Stimulated activated CD4-positive, alpha-beta T cell treated with anti-CD3 and anti-CD28 coated beads, Interleukin-4, amount 100 ng/mL, for 4 hours (primary cell): ENCODE measurements around the gene TRIO.

Experiments used
- DNase-seq, 2 experiments: peaks; one replicate each; pipeline ENCODE4 v3.0.0-alpha.2; 2020

TRIO gene

DNA sequence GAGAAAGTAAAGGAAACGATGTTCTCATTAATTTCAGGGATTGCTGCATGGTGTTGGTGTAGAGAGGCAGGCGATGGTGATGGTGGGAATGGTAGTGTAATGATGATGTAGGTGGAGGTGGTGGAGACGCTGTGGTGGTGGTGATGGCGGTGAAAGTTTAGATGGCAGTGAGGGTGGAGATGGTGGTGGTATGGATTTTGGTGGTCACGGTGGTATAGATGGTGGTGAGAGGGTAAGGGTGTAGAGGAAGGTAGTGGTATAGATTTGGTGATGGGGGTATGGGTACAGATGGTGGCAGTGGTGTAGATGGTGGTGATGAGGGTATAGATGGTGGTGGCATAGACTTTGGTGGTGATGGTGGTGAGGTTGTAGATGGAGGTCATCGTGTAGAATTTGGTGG lies 259.3 kb downstream of the TRIO start:
- no peak for DNase-seq

GRCh38 chr5:14404780-14405179 lies 261.6 kb downstream of the TRIO start:
- DNase-seq: no peak

DNA sequence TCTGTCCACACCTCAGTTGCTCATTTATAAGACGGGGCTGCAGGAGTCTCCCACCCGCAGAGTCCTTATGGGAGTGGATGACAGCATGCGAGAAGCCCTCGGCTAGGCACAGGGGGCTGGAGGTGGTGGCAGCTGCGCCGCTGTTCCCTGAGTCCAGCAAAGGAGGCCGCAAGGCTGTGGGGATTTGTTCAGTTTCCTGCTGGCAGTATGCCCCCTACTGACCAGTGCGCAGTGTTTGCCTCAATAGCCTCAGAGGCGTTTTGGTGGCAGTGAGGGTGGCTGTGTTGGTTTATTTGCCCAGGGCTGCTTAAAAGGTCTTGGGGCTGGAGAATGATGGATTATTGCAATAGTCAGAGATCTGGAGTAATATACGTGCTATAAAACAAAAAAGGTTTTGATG lies 262.1 kb downstream of the TRIO start:
- no peak for DNase-seq

GRCh38 chr5:14405706-14406553 lies 262.8 kb downstream of the TRIO start:
- DNase-seq: no peak

GRCh38 chr5:14406554-14406849 lies 263.4 kb downstream of the TRIO start:
- DNase-seq: no peak

DNA sequence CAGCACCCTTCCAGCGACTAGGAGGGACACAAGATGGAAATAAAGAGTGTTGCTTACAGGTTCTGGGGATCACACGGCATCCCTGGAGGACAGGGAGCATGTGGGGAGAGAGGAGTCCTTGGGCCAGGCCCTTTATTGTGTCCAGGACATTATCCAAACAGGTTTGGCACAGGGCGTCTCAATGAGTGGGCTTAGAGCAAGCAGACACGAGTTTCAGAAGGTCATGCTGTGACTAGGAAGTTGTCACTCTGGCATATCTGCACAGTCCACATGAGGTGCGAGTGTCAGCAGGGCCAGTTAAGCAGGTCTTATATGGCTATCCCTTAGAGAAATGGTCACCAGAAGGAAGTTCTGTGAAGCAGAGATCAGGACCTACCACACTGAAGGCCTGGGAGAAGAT lies 263.9 kb downstream of the TRIO start:
- DNase-seq: no peak

DNA sequence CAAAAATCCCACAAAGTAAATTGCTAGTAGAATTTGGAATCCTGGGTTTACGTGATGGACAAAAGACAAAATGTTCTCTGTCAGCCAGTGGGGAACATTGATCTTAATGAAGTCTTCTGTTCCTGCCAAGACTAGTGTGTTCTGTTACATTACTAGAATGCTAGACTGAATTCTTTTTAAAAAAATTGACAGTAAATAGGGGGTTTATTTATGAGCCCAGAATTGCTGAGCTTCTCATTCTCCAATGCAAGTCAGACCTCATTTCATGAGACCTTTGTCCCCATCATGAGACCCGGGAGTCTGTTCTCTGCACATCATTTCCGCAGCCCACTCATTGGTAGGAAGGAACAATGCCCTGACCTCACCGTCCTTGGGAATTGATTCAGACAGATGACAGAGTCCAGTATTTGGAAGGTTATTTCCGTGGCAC lies 264.6 kb downstream of the TRIO start:
- no peak for DNase-seq

GRCh38 chr5:14408969-14409586 lies 265.9 kb downstream of the TRIO start:
- DNase-seq: no peak

- DNase-seq: no peak
These were observed 266.9 kb downstream of the TRIO start for GRCh38 chr5:14410068-14410393.

GRCh38 chr5:14410394-14411201 lies 267.5 kb downstream of the TRIO start:
- no peak for DNase-seq

- DNase-seq: no peak
These were observed 268.1 kb downstream of the TRIO start for GRCh38 chr5:14411216-14411615.

DNA sequence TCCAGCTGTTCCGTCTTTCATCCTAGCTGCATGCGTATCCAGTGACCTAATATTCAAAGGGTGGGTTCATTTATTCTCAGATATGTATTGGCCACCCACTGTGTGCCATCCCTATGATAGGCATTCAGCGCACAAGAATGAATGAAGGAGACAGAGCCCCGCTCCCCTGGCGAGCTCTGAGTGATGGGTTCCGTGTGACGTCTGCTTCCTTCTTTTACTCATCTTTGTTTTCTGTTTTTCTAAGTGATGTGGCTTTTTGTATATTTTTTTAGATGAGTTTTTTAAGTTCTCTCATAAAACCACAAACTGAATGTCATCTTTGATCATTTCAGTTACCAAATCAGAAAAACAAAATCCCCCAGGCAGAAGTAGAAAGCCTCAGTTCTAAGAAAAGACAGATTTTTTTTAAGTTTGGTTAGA lies 270.2 kb downstream of the TRIO start:
- DNase-seq: peak in 1 of 2 experiments; percentile 34

DNA sequence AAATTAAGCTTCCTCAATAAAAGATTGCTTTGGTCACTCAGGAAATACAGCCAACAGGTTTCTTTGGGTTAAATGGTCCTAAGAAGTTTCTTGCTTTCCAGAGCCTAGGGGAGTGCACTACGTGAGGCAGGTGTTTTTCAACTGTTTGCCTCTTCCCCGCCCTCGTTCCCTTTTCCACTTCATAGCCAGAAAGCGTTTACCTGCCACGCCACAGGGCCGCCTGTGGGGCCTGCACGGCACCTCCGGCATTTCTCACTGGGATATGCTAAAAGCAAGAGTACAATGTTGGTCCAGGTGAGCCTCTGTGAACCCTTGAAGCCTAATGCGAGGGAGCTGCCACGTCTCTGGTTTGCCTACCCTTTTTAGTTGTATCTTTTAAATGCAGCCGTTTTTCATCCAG lies 270.9 kb downstream of the TRIO start:
- DNase-seq: no peak

- DNase-seq: no peak
These were observed 271.5 kb downstream of the TRIO start for GRCh38 chr5:14414656-14415023.

GRCh38 chr5:14415024-14415697 lies 272.0 kb downstream of the TRIO start:
- no peak for DNase-seq

DNA sequence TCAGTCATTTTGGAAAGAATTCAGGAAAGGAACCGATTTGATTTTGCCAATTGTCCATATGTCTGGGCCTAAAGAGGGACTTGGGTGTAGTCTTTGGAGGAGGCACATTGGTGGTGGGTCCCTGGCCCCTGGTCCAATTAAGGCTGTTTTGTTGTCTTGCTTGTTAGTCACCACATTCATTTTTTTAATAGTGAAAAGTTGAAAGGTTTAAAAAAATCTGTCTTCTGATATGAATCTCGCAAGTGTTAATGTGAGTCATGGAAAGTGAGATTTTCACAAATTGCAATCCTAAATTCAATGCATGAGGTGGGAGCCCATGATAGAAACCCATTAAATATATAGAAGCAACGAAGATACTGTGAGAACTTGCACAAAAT lies 272.5 kb downstream of the TRIO start:
- no peak for DNase-seq

DNA sequence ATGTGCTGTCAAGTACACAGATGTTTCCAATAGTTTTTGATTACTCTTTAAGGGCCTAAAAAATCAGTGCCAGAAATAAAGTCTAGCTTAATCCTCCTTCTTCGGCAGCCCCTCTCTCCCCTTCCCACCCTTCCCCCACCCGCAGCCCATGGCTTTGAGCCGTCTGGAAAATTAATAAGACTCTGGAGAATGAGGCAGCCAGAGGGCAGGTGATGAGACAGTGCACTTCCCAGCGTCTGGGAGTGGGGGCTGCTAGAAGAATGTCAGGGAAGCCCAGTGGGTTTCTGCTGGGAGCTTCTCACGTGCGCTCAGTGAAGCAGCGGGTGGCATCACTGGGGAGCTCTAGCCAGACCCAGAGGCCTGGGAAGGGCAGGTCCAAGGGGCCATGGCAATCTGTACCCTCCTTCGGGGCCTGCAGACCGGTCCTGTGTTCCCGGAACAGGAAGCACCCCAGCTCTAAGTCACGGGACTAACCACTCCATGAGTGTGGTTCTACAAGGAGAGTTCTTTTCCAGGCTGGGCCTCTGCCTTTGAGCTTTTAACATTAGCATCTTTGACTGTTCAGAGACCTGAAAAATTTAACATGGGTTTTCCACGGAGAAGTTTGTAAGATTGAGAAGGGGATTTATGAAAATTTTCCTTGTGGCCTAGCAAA lies 273.6 kb downstream of the TRIO start:
- no peak for DNase-seq

- DNase-seq: no peak
These were observed 274.2 kb downstream of the TRIO start for GRCh38 chr5:14417276-14417730.

- no peak for DNase-seq
These were observed 274.9 kb downstream of the TRIO start for GRCh38 chr5:14417792-14418765.

- no peak for DNase-seq
These were observed 276.5 kb downstream of the TRIO start for GRCh38 chr5:14419686-14420085.

DNA sequence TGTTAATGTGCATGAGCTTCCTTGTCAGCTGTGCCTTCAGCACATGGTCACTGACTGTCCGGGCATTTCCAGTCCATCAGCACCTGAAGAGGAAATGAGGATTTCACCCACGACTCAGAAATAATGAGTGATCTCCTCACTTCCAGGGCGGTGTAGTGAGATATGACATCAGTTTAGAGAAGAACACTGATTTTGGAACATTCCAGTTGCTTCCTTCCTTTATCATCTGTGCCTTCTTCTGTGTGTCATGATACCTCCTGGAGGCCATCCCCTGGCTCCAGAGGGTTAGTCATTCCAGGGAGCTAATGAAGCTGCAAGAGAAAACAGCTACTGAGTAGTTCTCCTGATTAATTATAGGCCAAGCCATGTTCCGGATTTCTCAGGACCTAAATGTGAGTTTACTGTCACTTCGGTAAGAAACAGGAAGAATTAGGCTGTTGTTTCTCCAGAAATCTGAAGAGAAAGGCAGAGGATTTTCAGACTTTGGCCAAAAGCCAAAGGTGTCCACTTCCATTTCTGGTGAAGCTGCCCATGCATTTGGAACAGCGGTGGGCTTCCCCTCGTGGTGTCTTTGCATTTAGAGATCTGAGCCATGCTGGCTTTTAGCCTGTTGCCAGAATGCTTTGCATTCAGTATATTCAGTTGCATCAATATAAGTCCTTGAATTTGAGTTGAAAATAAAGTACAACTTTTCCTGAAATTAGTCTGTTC lies 277.1 kb downstream of the TRIO start:
- no peak for DNase-seq
